SK-N-SH (cell line): ENCODE measurements around the gene CARD19. TPM values are rescaled to one million over a fixed set of nuclear protein-coding genes. Genes with fewer than 3 reads are reported as not detected.
A peak's percentile ranks its signal among the peaks of the same experiment; 100 is the strongest.

ENCODE experiments used
- CTCF ChIA-PET: fragments of 300-600, 350-600 bp; formaldehyde crosslinking; extraction: SDS; loops from one replicate; lab custom pipeline; 2021; lab: Yijun Ruan, JAX
- POLR2A ChIA-PET: fragments of 350-600 bp; sonication (Branson Sonifier 250); formaldehyde crosslinking; extraction: SDS; loops from one replicate; lab custom pipeline; 2020; ENCODE audit warnings: antibody characterized with exemption, inconsistent platforms; lab: Yijun Ruan, JAX
- DNase-seq: peaks from one replicate; pipeline ENCODE4 v3.0.0; 2012
- H2AFZ ChIP-seq: fragments of 200-600 bp; sonication (generic); 2 replicates; pipeline ENCODE4 v1.8.1; 2016; ENCODE audit warnings: antibody characterized with exemption, mild to moderate bottlenecking, low read depth
- H3F3A ChIP-seq: fragments of 200-600 bp; sonication (generic); replicated peaks from 2 replicates; pipeline ENCODE3; 2016; ENCODE audit warnings: antibody characterized with exemption, mild to moderate bottlenecking; ENCODE audit not compliant: insufficient read depth
- H3K27ac ChIP-seq, 2 experiments: fragments of 200-500 bp in 1 of 2; fragments of 200-600 bp in 1 of 2; sonication (Bioruptor generic) in 1 of 2; sonication (generic), shearing (Covaris generic) in 1 of 2; 2 replicates each; pipeline versions ENCODE4 v1.5.1 to v1.6.1; 2014 to 2016; ENCODE audit warnings: low read depth in 2 of 2, inconsistent platforms in 1 of 2, low read length in 1 of 2, mild to moderate bottlenecking in 1 of 2, mixed read lengths in 1 of 2
- H3K27me3 ChIP-seq: fragments of 200-600 bp; sonication (generic), shearing (Covaris generic); 2 replicates; pipeline ENCODE4 v1.6.1; 2016; ENCODE audit warnings: mixed run types; ENCODE audit not compliant: insufficient read depth
- H3K36me3 ChIP-seq, 2 experiments: fragments of 200-500 bp in 1 of 2; fragments of 200-600 bp in 1 of 2; sonication (Bioruptor generic) in 1 of 2; sonication (generic) in 1 of 2; replicated peaks in 1 of 2; 2 replicates each; pipeline versions ENCODE3 to v1.5.1; 2014 to 2016; ENCODE audit warnings: low read length in 1 of 2, mild to moderate bottlenecking in 1 of 2; ENCODE audit not compliant: insufficient read depth in 2 of 2, control insufficient read depth in 1 of 2
- H3K4me1 ChIP-seq, 2 experiments: fragments of 200-500 bp in 1 of 2; fragments of 200-600 bp in 1 of 2; sonication (Bioruptor generic) in 1 of 2; sonication (generic), shearing (Covaris generic) in 1 of 2; 2 replicates each; pipeline versions ENCODE4 v1.5.1 to v1.6.1; 2014 to 2016; ENCODE audit warnings: low read depth in 1 of 2, low read length in 1 of 2, mixed run types in 1 of 2; ENCODE audit not compliant: insufficient read depth in 2 of 2, control insufficient read depth in 1 of 2
- H3K4me2 ChIP-seq: fragments of 200-600 bp; sonication (generic), shearing (Covaris generic); 2 replicates; pipeline ENCODE4 v1.6.1; 2017; ENCODE audit warnings: mixed run types
- H3K4me3 ChIP-seq, 2 experiments: fragments of 200-500 bp in 1 of 2; fragments of 200-600 bp in 1 of 2; sonication (Bioruptor generic) in 1 of 2; sonication (generic), shearing (Covaris generic) in 1 of 2; 2 replicates each; pipeline versions ENCODE4 v1.5.1 to v1.8.1; 2014 to 2016; ENCODE audit warnings: low read depth in 2 of 2, inconsistent platforms in 1 of 2, low read length in 1 of 2, mild to moderate bottlenecking in 1 of 2, mixed read lengths in 1 of 2, moderate library complexity in 1 of 2
- H3K79me2 ChIP-seq: fragments of 200-600 bp; sonication (generic); 2 replicates; pipeline ENCODE4 v1.8.1; 2017; ENCODE audit warnings: mild to moderate bottlenecking; ENCODE audit not compliant: insufficient read depth
- H3K9ac ChIP-seq: fragments of 200-600 bp; sonication (generic); 2 replicates; pipeline ENCODE4 v1.6.1; 2017; ENCODE audit warnings: mixed run types
- H3K9me2 ChIP-seq: fragments of 200-600 bp; sonication (generic); 2 replicates; pipeline ENCODE4 v1.6.1; 2017; ENCODE audit warnings: mixed run types
- H3K9me3 ChIP-seq: fragments of 200-600 bp; sonication (generic); 2 replicates; pipeline ENCODE4 v1.6.1; 2017; ENCODE audit warnings: mixed run types, mild to moderate bottlenecking, moderate library complexity
- H4K20me1 ChIP-seq: fragments of 200-600 bp; sonication (generic); 2 replicates; pipeline ENCODE4 v1.6.1; 2017; ENCODE audit warnings: mild to moderate bottlenecking, mixed run types; ENCODE audit not compliant: insufficient read depth
- CTCF ChIP-seq: fragments of 200-600 bp; sonication (generic); IDR thresholded peaks from 2 replicates; pipeline ENCODE4 v1.6.1; 2017; ENCODE audit warnings: antibody characterized with exemption, mild to moderate bottlenecking, moderate library complexity
- ELF1 ChIP-seq: IDR thresholded peaks from 2 replicates; pipeline ENCODE4 v1.4.0; 2012
- EP300 ChIP-seq, 2 experiments: IDR thresholded peaks; 2 replicates each; pipeline versions ENCODE4 v1.4.0 to v1.6.1; 2012; ENCODE audit warnings: borderline replicate concordance in 1 of 2, low read depth in 1 of 2, low read length in 1 of 2
- FOXJ3 ChIP-seq: sonication (generic); formaldehyde crosslinking; IDR thresholded peaks from 2 replicates; pipeline ENCODE4 v1.5.1; 2020; ENCODE audit warnings: mild to moderate bottlenecking, missing genetic modification reagents
- FOXM1 ChIP-seq: IDR thresholded peaks from 2 replicates; pipeline ENCODE4 v1.4.0; 2012; ENCODE audit warnings: low read depth, mild to moderate bottlenecking
- GABPA ChIP-seq: IDR thresholded peaks from 2 replicates; pipeline ENCODE4 v1.4.0; 2012; ENCODE audit warnings: low read depth, mild to moderate bottlenecking
- GATA2 ChIP-seq: sonication (generic); formaldehyde crosslinking; IDR thresholded peaks from 2 replicates; pipeline ENCODE4 v1.5.0; 2020; ENCODE audit warnings: mild to moderate bottlenecking, missing genetic modification reagents
- MEF2A ChIP-seq: IDR thresholded peaks from 2 replicates; pipeline ENCODE4 v1.4.0; 2012; ENCODE audit warnings: low read depth, borderline replicate concordance
- NFIC ChIP-seq: IDR thresholded peaks from 2 replicates; pipeline ENCODE4 v1.4.0; 2012; ENCODE audit warnings: borderline replicate concordance
- POLR2AphosphoS5 ChIP-seq: IDR thresholded peaks from 2 replicates; pipeline ENCODE4 v1.6.1; 2012; ENCODE audit warnings: low read depth, low read length
- RAD21 ChIP-seq: IDR thresholded peaks from 2 replicates; pipeline ENCODE4 v1.6.1; 2012; ENCODE audit warnings: mild to moderate bottlenecking, low read length
- RFX5 ChIP-seq: IDR thresholded peaks from 2 replicates; pipeline ENCODE4 v1.6.1; 2012; ENCODE audit warnings: mild to moderate bottlenecking, improper control_type of control experiment, low read length
- SIN3A ChIP-seq: IDR thresholded peaks from 2 replicates; pipeline ENCODE4 v1.6.1; 2012; ENCODE audit warnings: low read depth, mild to moderate bottlenecking, low read length, moderate library complexity, borderline replicate concordance
- TCF12 ChIP-seq: IDR thresholded peaks from 2 replicates; pipeline ENCODE4 v1.4.0; 2012
- TEAD4 ChIP-seq: IDR thresholded peaks from 2 replicates; pipeline ENCODE4 v1.4.0; 2012; ENCODE audit warnings: mild to moderate bottlenecking, borderline replicate concordance; ENCODE audit not compliant: insufficient read depth
- WGBS: methylation state at CpG from one replicate; pipeline ENCODE4 v1.1.6; 2017; ENCODE audit warnings: low lambda C conversion rate; 5-methylcytosine and 5-hydroxymethylcytosine counted together
- polyA plus RNA-seq, 3 experiments: library from polyadenylated mRNA; depleted of rRNA; stranded (reverse); fragments of >200 nt; gene quantifications; 2 replicates each; pipeline ENCODE4 v1.2.3, GENCODE V29; 2012
- TF ChIP-seq, protein P1 (sequence below): IDR thresholded peaks from 2 replicates; pipeline ENCODE4 v1.4.0; 2012; ENCODE audit warnings: low read depth, borderline replicate concordance
- TF ChIP-seq, protein P2 (sequence below): fragments of 150-350 bp; IDR thresholded peaks from 2 replicates; pipeline ENCODE4 v1.6.1; 2016; ENCODE audit warnings: mild to moderate bottlenecking, low read depth, low read length
- TF ChIP-seq, protein P3 (sequence below): fragments of 150-350 bp; IDR thresholded peaks from 2 replicates; pipeline ENCODE4 v1.6.1; 2017; ENCODE audit warnings: antibody characterized with exemption, low read length, low read depth, borderline replicate concordance

The CARD19 gene
- polyA plus RNA-seq, 1 of the 3 experiments (the other 2 are of a cell fraction) = 165 TPM

GRCh38 chr9:93081931-93082330 is 14.1 kb upstream of the CARD19 start:
- Histone ChIP-seq H3K79me2 (no peaks in the 10 kb centered on the region), H4K20me1 (no peaks in the 10 kb centered on the region), H3K27ac (no peak overlapping the region), H3F3A (no peaks in the 10 kb centered on the region), H3K4me3 (no peak overlapping the region), H3K4me2 (no peak overlapping the region), H3K9ac (no peak overlapping the region), H2AFZ (no peak overlapping the region), H3K4me1 (peaks cover 0 to 7% of the 10 kb centered on the region in 2 experiments; a peak in 1 of 4 replicates), H3K9me2 (no peaks in the 10 kb centered on the region), H3K9me3 (no peaks in the 10 kb centered on the region)
- DNase-seq = no peak
- CTCF ChIA-PET = interaction anchor here (0.9 to 1.4 kb wide), 2 partner anchors 9 to 78 kb away, joined by 3 to 4 read pairs; no protein-coding TSS in a partner anchor
- POLR2A ChIA-PET = interaction anchor here (3.1 kb wide), 1 partner anchor 13 kb away, joined by 6 read pairs; no protein-coding TSS in a partner anchor
- whole genome bisulfite sequencing = 60% methylated on average over 3 of the region's 3 CpGs
- TF ChIP-seq TEAD4 (no peak), GABPA (no peak), ELF1 (no peak), RFX5 (no peak), SIN3A (no peak), TCF12 (no peak), RAD21 (no peak), MEF2A (no peak), EP300 (IDR thresholded peaks at IDR 0.05; ENCODE audit: borderline replicate concordance in 1 of 2, low read depth in 1 of 2, low read length in 1 of 2) (no peak), FOXM1 (no peak), GATA2 (CRISPR knock-in tag) (no peak), POLR2AphosphoS5 (no peak)
- TF ChIP-seq, protein P1, sequence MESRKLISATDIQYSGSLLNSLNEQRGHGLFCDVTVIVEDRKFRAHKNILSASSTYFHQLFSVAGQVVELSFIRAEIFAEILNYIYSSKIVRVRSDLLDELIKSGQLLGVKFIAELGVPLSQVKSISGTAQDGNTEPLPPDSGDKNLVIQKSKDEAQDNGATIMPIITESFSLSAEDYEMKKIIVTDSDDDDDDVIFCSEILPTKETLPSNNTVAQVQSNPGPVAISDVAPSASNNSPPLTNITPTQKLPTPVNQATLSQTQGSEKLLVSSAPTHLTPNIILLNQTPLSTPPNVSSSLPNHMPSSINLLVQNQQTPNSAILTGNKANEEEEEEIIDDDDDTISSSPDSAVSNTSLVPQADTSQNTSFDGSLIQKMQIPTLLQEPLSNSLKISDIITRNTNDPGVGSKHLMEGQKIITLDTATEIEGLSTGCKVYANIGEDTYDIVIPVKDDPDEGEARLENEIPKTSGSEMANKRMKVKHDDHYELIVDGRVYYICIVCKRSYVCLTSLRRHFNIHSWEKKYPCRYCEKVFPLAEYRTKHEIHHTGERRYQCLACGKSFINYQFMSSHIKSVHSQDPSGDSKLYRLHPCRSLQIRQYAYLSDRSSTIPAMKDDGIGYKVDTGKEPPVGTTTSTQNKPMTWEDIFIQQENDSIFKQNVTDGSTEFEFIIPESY = no peak
- TF ChIP-seq, protein P2, sequence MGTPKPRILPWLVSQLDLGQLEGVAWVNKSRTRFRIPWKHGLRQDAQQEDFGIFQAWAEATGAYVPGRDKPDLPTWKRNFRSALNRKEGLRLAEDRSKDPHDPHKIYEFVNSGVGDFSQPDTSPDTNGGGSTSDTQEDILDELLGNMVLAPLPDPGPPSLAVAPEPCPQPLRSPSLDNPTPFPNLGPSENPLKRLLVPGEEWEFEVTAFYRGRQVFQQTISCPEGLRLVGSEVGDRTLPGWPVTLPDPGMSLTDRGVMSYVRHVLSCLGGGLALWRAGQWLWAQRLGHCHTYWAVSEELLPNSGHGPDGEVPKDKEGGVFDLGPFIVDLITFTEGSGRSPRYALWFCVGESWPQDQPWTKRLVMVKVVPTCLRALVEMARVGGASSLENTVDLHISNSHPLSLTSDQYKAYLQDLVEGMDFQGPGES = no peak
- TF ChIP-seq, all 33 proteins: peak for 0
- no peaks in the 10 kb centered on the region for H3K36me3 ChIP-seq
- no peaks in the 10 kb centered on the region for H3K27me3 ChIP-seq

DNA sequence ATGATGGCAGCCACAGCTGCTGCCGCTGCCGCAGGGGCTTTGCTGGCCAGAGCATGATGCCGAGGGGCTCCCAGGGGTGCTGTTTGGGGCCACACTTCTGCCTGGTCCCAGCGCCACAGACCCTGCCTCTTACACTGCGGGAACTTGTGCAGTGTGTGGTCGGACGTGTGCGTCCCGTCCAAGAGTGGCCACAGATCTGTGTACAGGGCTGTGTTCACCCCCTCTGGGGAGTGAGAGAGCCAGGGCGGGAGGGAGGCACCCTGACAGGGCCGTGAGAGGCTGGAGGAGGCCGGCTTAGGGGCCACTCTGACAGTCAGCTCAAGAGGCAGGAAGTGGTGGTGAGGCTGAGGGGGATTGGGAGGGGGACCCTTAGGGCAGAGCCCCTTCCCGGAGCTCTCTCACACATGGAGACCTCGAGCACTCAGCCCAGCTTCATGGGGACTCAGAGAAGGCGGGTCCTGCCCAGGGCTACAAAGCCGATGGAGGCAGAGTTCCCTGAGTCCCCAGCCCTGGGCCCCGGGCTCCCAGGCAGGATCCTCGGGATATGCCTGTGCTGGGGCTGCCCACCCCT is 13.1 kb upstream of the CARD19 start:
- no peaks in the 10 kb centered on the region for H4K20me1 ChIP-seq
- H3K27me3 ChIP-seq = no peaks in the 10 kb centered on the region
- H3K9ac ChIP-seq = no peak overlapping the region
- peaks cover 0 to 7% of the 10 kb centered on the region in 2 experiments; a peak in 1 of 4 replicates for H3K4me1 ChIP-seq
- WGBS = 68% methylated on average over 4 of the region's 18 CpGs
- H3K9me2 ChIP-seq = no peaks in the 10 kb centered on the region
- POLR2A ChIA-PET = interaction anchor here (3.1 kb wide), 1 partner anchor 12 kb away, joined by 6 read pairs; no protein-coding TSS in a partner anchor
- peak; percentile 16 for DNase-seq
- H3K79me2 ChIP-seq = no peaks in the 10 kb centered on the region
- CTCF ChIA-PET = no interaction called here
- TF ChIP-seq ELF1 (no peak), CTCF (no peak), NFIC (no peak), FOXJ3 (no peak)
- TF ChIP-seq, protein P3, sequence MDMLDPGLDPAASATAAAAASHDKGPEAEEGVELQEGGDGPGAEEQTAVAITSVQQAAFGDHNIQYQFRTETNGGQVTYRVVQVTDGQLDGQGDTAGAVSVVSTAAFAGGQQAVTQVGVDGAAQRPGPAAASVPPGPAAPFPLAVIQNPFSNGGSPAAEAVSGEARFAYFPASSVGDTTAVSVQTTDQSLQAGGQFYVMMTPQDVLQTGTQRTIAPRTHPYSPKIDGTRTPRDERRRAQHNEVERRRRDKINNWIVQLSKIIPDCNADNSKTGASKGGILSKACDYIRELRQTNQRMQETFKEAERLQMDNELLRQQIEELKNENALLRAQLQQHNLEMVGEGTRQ = no peak
- H2AFZ ChIP-seq = no peak overlapping the region
- H3K36me3 ChIP-seq = no peaks in the 10 kb centered on the region
- H3F3A ChIP-seq = no peaks in the 10 kb centered on the region
- no peaks in the 10 kb centered on the region for H3K9me3 ChIP-seq
- H3K27ac ChIP-seq = no peak overlapping the region
- no peak overlapping the region for H3K4me3 ChIP-seq
- H3K4me2 ChIP-seq = no peak overlapping the region
